Stomach (tissue), 4 donors: Measurements from ENCODE around the gene FBXO17.

ENCODE experiments used
- CTCF ChIP-seq, 7 experiments: fragments of 450-650 bp in 4 of 7; fragments of 200-600 bp in 3 of 7; sonication (generic) in 3 of 7; IDR thresholded peaks; one replicate each; pipeline ENCODE4 v1.5.1; 2016 to 2019; ENCODE audit warnings: antibody characterized with exemption in 7 of 7, control low read depth in 2 of 7, mild to moderate bottlenecking in 1 of 7
- EP300 ChIP-seq: sonication (generic); formaldehyde crosslinking; IDR thresholded peaks from one replicate; pipeline ENCODE4 v1.6.1; 2017; ENCODE audit warnings: antibody characterized with exemption
- POLR2A ChIP-seq, 4 donors: fragments of 450-650 bp; IDR thresholded peaks; one replicate each; pipeline ENCODE4 v1.6.1; 2016; ENCODE audit warnings: antibody characterized with exemption in 4 of 4, control low read depth in 2 of 4, mild to moderate bottlenecking in 1 of 4, moderate library complexity in 1 of 4
- POLR2AphosphoS5 ChIP-seq, 3 donors: sonication (generic); formaldehyde crosslinking; IDR thresholded peaks; one replicate each; pipeline ENCODE4 v1.6.1; 2016; ENCODE audit warnings: antibody characterized with exemption in 3 of 3

- TF ChIP-seq CTCF (IDR thresholded peaks at IDR 0.05), result peak in 4 of 7 experiments; percentile 17 to 69 (median 40)
- TF ChIP-seq POLR2A (IDR thresholded peaks at IDR 0.05), result no peak
- TF ChIP-seq POLR2AphosphoS5 (IDR thresholded peaks at IDR 0.05), result no peak
- no peak for TF ChIP-seq EP300
Measured at GRCh38 chr19:38952395-38953165, 23.0 kb downstream of the FBXO17 start.
